Esophagus muscularis mucosa (tissue), 4 donors: Measurements from ENCODE around the gene PLA2G4D. TPM values are rescaled to one million over a fixed set of nuclear protein-coding genes. Genes with fewer than 3 reads are reported as not detected.

ENCODE experiments used
- DNase-seq: peaks from one replicate; pipeline ENCODE4 v3.0.0-alpha.2; 2017; ENCODE audit errors: extremely low spot score
- H3K27ac ChIP-seq, 4 donors: fragments of 200-600 bp; sonication (generic); replicated peaks in 1 of 4; 1 replicate in 3 of 4; 2 replicates in 1 of 4; pipeline ENCODE4 v1.5.1; 2016 to 2019; ENCODE audit warnings: mild to moderate bottlenecking in 1 of 4
- H3K27me3 ChIP-seq, 4 donors: fragments of 200-600 bp; sonication (generic); one replicate each; pipeline versions ENCODE4 v1.5.1 to v1.6.0; 2016 to 2019
- H3K36me3 ChIP-seq, 4 donors: fragments of 200-600 bp; sonication (generic); one replicate each; pipeline ENCODE4 v1.5.1; 2016 to 2019
- H3K4me1 ChIP-seq, 4 donors: fragments of 200-600 bp; sonication (generic); one replicate each; pipeline ENCODE4 v1.5.1; 2016 to 2019
- H3K4me3 ChIP-seq, 4 donors: fragments of 200-600 bp; sonication (generic); 1 replicate in 2 of 4; 2 replicates in 2 of 4; pipeline ENCODE4 v1.5.1; 2016 to 2019; ENCODE audit warnings: mild to moderate bottlenecking in 4 of 4, moderate library complexity in 1 of 4
- H3K9me3 ChIP-seq, 4 donors: fragments of 200-600 bp; sonication (generic); 1 replicate in 3 of 4; 2 replicates in 1 of 4; pipeline ENCODE4 v1.5.1; 2016 to 2019
- EP300 ChIP-seq: sonication (generic); formaldehyde crosslinking; IDR thresholded peaks from one replicate; pipeline ENCODE4 v1.6.1; 2017; ENCODE audit warnings: antibody characterized with exemption
- POLR2A ChIP-seq: fragments of 450-650 bp; IDR thresholded peaks from one replicate; pipeline ENCODE4 v1.6.1; 2017; ENCODE audit warnings: antibody characterized with exemption, moderate library complexity, mild to moderate bottlenecking, low read depth
- POLR2AphosphoS5 ChIP-seq, 2 donors: sonication (generic); formaldehyde crosslinking; IDR thresholded peaks; one replicate each; pipeline ENCODE4 v1.6.1; 2017; ENCODE audit warnings: antibody characterized with exemption in 2 of 2
- WGBS: methylation state at CpG from one replicate; pipeline ENCODE4 v1.1.5; 2018; 5-methylcytosine and 5-hydroxymethylcytosine counted together
- intact Hi-C: fragments of 100-400 bp; cut with DNase I; formaldehyde crosslinking; loops from one replicate; pipeline ENCODE4 v1.15.1; 2023
- total RNA-seq, 4 donors: library from RNA; depleted of rRNA; stranded (reverse); fragments of >200 nt; gene quantifications; one replicate each; pipeline versions ENCODE4 v1.1.0 to v1.2.1, GENCODE V29; 2016
- TF ChIP-seq, protein P1 (sequence below), 3 experiments: fragments of 200-600 bp in 2 of 3; fragments of 450-650 bp in 1 of 3; sonication (generic) in 2 of 3; IDR thresholded peaks; one replicate each; pipeline ENCODE4 v1.5.1; 2017 to 2019; ENCODE audit warnings: antibody characterized with exemption in 3 of 3, mild to moderate bottlenecking in 2 of 3, moderate library complexity in 1 of 3

Gene PLA2G4D
- total RNA-seq, 4 donors from 2014 or later = not detected

DNA sequence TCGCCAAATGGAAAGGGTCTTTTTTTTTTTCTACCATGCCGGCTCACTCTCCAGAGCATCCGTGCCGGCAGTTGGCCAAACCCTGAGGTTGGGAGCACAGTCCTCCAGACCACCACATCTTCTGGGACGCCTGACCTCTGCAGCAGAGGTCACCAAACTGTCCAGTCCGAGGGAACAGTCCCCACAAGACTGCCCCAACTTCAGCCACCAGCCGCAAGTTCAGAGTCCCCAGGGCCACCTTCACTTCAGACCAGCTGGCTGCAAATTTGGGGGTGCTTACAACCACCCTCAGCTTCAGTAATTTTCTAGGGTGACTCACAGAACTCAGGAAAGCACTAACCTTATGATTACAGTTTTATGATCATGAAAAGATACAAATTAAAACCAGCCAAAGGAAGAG, 28.9 kb downstream of the PLA2G4D start:
- WGBS = 54% methylated on average over 6 of the region's 7 CpGs
- no peak for DNase-seq
- Histone ChIP-seq H3K36me3 (no peaks in the 10 kb centered on the region), H3K4me3 (no peak overlapping the region), H3K27ac (no peak overlapping the region), H3K9me3 (peaks cover 0 to 4% (median 0%) of the 10 kb centered on the region in 4 donors), H3K4me1 (no peaks in the 10 kb centered on the region), H3K27me3 (peaks cover 0 to 22% (median 0%) of the 10 kb centered on the region in 4 donors)
- no peak for TF ChIP-seq POLR2AphosphoS5 (IDR thresholded peaks at IDR 0.05)
- TF ChIP-seq, protein P1, sequence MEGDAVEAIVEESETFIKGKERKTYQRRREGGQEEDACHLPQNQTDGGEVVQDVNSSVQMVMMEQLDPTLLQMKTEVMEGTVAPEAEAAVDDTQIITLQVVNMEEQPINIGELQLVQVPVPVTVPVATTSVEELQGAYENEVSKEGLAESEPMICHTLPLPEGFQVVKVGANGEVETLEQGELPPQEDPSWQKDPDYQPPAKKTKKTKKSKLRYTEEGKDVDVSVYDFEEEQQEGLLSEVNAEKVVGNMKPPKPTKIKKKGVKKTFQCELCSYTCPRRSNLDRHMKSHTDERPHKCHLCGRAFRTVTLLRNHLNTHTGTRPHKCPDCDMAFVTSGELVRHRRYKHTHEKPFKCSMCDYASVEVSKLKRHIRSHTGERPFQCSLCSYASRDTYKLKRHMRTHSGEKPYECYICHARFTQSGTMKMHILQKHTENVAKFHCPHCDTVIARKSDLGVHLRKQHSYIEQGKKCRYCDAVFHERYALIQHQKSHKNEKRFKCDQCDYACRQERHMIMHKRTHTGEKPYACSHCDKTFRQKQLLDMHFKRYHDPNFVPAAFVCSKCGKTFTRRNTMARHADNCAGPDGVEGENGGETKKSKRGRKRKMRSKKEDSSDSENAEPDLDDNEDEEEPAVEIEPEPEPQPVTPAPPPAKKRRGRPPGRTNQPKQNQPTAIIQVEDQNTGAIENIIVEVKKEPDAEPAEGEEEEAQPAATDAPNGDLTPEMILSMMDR (IDR thresholded peaks at IDR 0.05) = no peak
- TF ChIP-seq EP300 = no peak
- no peak for TF ChIP-seq POLR2A
- intact Hi-C loops = no loop called here

DNA sequence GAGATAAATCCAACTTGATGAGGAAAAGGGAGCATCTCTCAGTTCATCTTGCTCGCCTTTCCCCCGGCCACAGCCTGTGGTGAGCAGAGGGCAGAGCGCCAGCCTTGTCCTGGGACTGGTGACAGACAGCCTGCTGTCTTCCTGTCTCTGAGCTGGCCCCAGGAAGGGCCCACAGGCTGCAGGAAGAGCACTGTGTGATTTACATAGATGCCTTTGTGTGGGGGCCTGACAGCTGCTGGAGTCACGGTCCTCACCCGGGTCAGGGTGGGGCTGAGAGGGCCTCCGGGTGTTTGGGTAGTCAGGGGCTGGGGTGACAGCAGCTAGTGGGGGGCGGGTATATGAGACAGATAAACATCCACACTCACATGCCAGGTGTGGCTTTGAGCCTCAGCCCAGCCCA, 29.3 kb downstream of the PLA2G4D start:
- TF ChIP-seq POLR2AphosphoS5 (IDR thresholded peaks at IDR 0.05) (no peak), POLR2A (no peak), EP300 (no peak)
- TF ChIP-seq, protein P1 (IDR thresholded peaks at IDR 0.05) = no peak
- WGBS = 65% methylated on average over 6 of the region's 7 CpGs
- Histone ChIP-seq H3K27me3 (peaks cover 0 to 18% (median 0%) of the 10 kb centered on the region in 4 donors), H3K9me3 (peaks cover 0 to 4% (median 0%) of the 10 kb centered on the region in 4 donors), H3K36me3 (no peaks in the 10 kb centered on the region), H3K27ac (no peak overlapping the region), H3K4me3 (no peak overlapping the region), H3K4me1 (no peaks in the 10 kb centered on the region)
- no peak for DNase-seq
- intact Hi-C loops = no loop called here

DNA sequence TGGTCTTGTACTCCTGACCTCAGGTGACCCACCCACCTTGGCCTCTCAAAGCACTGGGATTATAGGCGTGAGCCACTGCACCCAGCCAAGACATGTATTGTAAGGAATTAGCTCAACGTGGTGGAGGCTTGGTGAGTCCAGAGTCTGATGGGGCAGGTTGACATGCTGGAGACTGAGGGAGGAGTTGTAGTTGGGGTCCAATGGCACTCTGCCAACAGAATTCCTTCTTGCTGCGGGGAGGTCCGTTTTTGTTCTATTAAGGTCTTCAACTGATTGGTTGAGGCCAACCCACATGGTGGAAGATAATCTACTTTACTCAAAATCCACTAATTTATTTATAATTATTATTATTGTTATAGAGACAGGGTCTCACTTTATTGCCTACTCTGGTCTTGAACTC, 30.1 kb downstream of the PLA2G4D start:
- intact Hi-C loops = no loop called here
- DNase-seq = no peak
- TF ChIP-seq POLR2A = no peak
- TF ChIP-seq, protein P1 (IDR thresholded peaks at IDR 0.05) = no peak
- peaks cover 0 to 4% (median 0%) of the 10 kb centered on the region in 4 donors for H3K9me3 ChIP-seq
- 94% methylated on average over 4 of the region's 4 CpGs for WGBS
- H3K27me3 ChIP-seq = peaks cover 0 to 16% (median 0%) of the 10 kb centered on the region in 4 donors
- H3K4me3 ChIP-seq = no peak overlapping the region
- no peaks in the 10 kb centered on the region for H3K36me3 ChIP-seq
- no peak overlapping the region for H3K27ac ChIP-seq
- H3K4me1 ChIP-seq = no peaks in the 10 kb centered on the region

- Histone ChIP-seq H3K4me3 (no peak overlapping the region), H3K9me3 (peaks cover 0 to 3% (median 0%) of the 10 kb centered on the region in 4 donors), H3K27me3 (peaks cover 0 to 17% (median 0%) of the 10 kb centered on the region in 4 donors), H3K4me1 (no peaks in the 10 kb centered on the region), H3K27ac (no peak overlapping the region), H3K36me3 (no peaks in the 10 kb centered on the region)
- intact Hi-C loops = no loop called here
- TF ChIP-seq, protein P1 (IDR thresholded peaks at IDR 0.05) = no peak
- no peak for TF ChIP-seq POLR2A
- TF ChIP-seq EP300 = no peak
- no peak for TF ChIP-seq POLR2AphosphoS5 (IDR thresholded peaks at IDR 0.05)
- no peak for DNase-seq
- WGBS = 93% methylated on average over 12 of the region's 12 CpGs
These were observed 31.1 kb downstream of the PLA2G4D start for GRCh38 chr15:42063122-42063848.
